Testis (tissue), 3 donors: ENCODE results near the gene CCSER2. TPM values are rescaled to one million over a fixed set of nuclear protein-coding genes. Genes with fewer than 3 reads are reported as not detected.
"Not testable (repeated sequence)": the region's sequence is repeated elsewhere in the genome, so short reads cannot be mapped to it uniquely, and the experiment has no call there.

ENCODE experiments used
- DNase-seq: peaks from one replicate; pipeline ENCODE4 v3.0.0-alpha.2; 2019
- H3K27ac ChIP-seq, 2 donors: fragments of 200-600 bp; sonication (generic); one replicate each; pipeline ENCODE4 v1.5.1; 2019
- H3K27me3 ChIP-seq: fragments of 200-600 bp; sonication (generic); one replicate; pipeline ENCODE4 v1.5.1; 2019
- H3K36me3 ChIP-seq: fragments of 200-600 bp; sonication (generic); one replicate; pipeline ENCODE4 v1.5.1; 2017; ENCODE audit warnings: low read depth; ENCODE audit errors: missing control alignments
- H3K4me1 ChIP-seq: fragments of 200-600 bp; sonication (generic); one replicate; pipeline ENCODE4 v1.5.1; 2019
- H3K4me3 ChIP-seq, 2 donors: fragments of 200-600 bp; sonication (generic); one replicate each; pipeline ENCODE4 v1.5.1; 2017 to 2019
- H3K9me3 ChIP-seq: fragments of 200-600 bp; sonication (generic); one replicate; pipeline ENCODE4 v1.5.1; 2017
- CTCF ChIP-seq, 3 experiments: fragments of 450-650 bp in 2 of 3; fragments of 200-600 bp in 1 of 3; sonication (generic) in 1 of 3; IDR thresholded peaks; one replicate each; pipeline ENCODE4 v1.5.1; 2016 to 2019; ENCODE audit warnings: antibody characterized with exemption in 3 of 3, mild to moderate bottlenecking in 2 of 3, moderate library complexity in 1 of 3
- POLR2A ChIP-seq: fragments of 450-650 bp; IDR thresholded peaks from one replicate; pipeline ENCODE4 v1.6.1; 2017; ENCODE audit warnings: antibody characterized with exemption, mild to moderate bottlenecking, moderate library complexity
- WGBS, 2 donors: methylation state at CpG; one replicate each; pipeline ENCODE4 v1.1.5; 2018; 5-methylcytosine and 5-hydroxymethylcytosine counted together
- intact Hi-C: fragments of 100-400 bp; cut with DNase I; formaldehyde crosslinking; loops from one replicate; pipeline ENCODE4 v1.15.1; 2023; ENCODE audit warnings: low total_unique reads
- polyA plus RNA-seq: library from polyadenylated mRNA; stranded (reverse); fragments of 350-450 nt; fragmentation: Illumina TruSeq; extraction: RNeasy Lipid Tissue Mini Kit (QIAGEN cat#74804); gene quantifications from one replicate; pipeline ENCODE4 v1.2.3, GENCODE V29; 2014; ENCODE audit warnings: low read depth, low replicate concordance; ENCODE audit not compliant: insufficient read depth
- total RNA-seq, 2 donors: library from RNA; depleted of rRNA; stranded (reverse); fragments of >200 nt; gene quantifications; one replicate each; pipeline ENCODE4 v1.2.3, GENCODE V29; 2016

CCSER2 gene
- total and polyA plus RNA-seq, 3 donors from 2014 or later: 65.4 to 148 (median 146) TPM

- H3K9me3 ChIP-seq: no peaks in the 10 kb centered on the region
- intact Hi-C loops: no loop called here
Measured at GRCh38 chr10:84311576-84311975, 16.8 kb upstream of the CCSER2 start.

GRCh38 chr10:84312816-84313215, 15.6 kb upstream of the CCSER2 start:
- H3K4me1 ChIP-seq: no peaks in the 10 kb centered on the region
- no peaks in the 10 kb centered on the region for H3K9me3 ChIP-seq
- WGBS, 2 donors: 95 to 100% methylated on average over 2 of the region's 2 CpGs
- H3K36me3 ChIP-seq: no peaks in the 10 kb centered on the region
- no peak for DNase-seq
- H3K4me3 ChIP-seq: no peak overlapping the region
- TF ChIP-seq CTCF (IDR thresholded peaks at IDR 0.05): no peak
- no peak for TF ChIP-seq POLR2A
- H3K27me3 ChIP-seq: no peaks in the 10 kb centered on the region
- no peak overlapping the region for H3K27ac ChIP-seq
- intact Hi-C loops: no loop called here

More at GRCh38 chr10:84311576-84311975, 16.8 kb upstream of the CCSER2 start:
- no peaks in the 10 kb centered on the region for H3K4me1 ChIP-seq
- no peak overlapping the region for H3K27ac ChIP-seq
- no peak overlapping the region for H3K4me3 ChIP-seq
- DNase-seq: no peak
- WGBS, 2 donors: 80 to 81% methylated on average over 8 of the region's 8 CpGs
- TF ChIP-seq CTCF (IDR thresholded peaks at IDR 0.05) (no peak), POLR2A (no peak)
- H3K27me3 ChIP-seq: no peaks in the 10 kb centered on the region
- no peaks in the 10 kb centered on the region for H3K36me3 ChIP-seq

GRCh38 chr10:84314275-84314674, 14.1 kb upstream of the CCSER2 start:
- H3K27ac ChIP-seq: no peak overlapping the region
- no peaks in the 10 kb centered on the region for H3K9me3 ChIP-seq
- TF ChIP-seq CTCF (IDR thresholded peaks at IDR 0.05): no peak
- no peak for TF ChIP-seq POLR2A
- intact Hi-C loops: no loop called here
- DNase-seq: no peak
- WGBS, 2 donors: 79 to 85% methylated on average over 5 of the region's 5 CpGs
- no peaks in the 10 kb centered on the region for H3K27me3 ChIP-seq
- no peaks in the 10 kb centered on the region for H3K4me1 ChIP-seq
- H3K36me3 ChIP-seq: no peaks in the 10 kb centered on the region
- no peak overlapping the region for H3K4me3 ChIP-seq

GRCh38 chr10:84317174-84317573, 11.2 kb upstream of the CCSER2 start:
- WGBS, 2 donors: 47 to 63% methylated on average over 2 of the region's 2 CpGs
- DNase-seq: no peak
- Histone ChIP-seq H3K9me3 (no peaks in the 10 kb centered on the region), H3K27me3 (no peaks in the 10 kb centered on the region), H3K27ac (no peak overlapping the region), H3K4me1 (no peaks in the 10 kb centered on the region), H3K36me3 (no peaks in the 10 kb centered on the region), H3K4me3 (no peak overlapping the region)
- intact Hi-C loops: no loop called here
- TF ChIP-seq CTCF (IDR thresholded peaks at IDR 0.05) (no peak), POLR2A (no peak)

GRCh38 chr10:84321902-84322301, 6.5 kb upstream of the CCSER2 start:
- H3K4me1 ChIP-seq: no peaks in the 10 kb centered on the region
- intact Hi-C loops: no loop called here
- H3K36me3 ChIP-seq: no peaks in the 10 kb centered on the region

GRCh38 chr10:84323566-84323965, 4.8 kb upstream of the CCSER2 start:
- H3K9me3 ChIP-seq, H3K4me1 ChIP-seq, intact Hi-C loops, DNase-seq, H3K27ac ChIP-seq, H3K4me3 ChIP-seq, H3K36me3 ChIP-seq, H3K27me3 ChIP-seq: not testable (repeated sequence)
- 63 to 78% methylated on average over 1 of the region's 1 CpG for WGBS, 2 donors

More at GRCh38 chr10:84321902-84322301, 6.5 kb upstream of the CCSER2 start:
- no peak for TF ChIP-seq CTCF (IDR thresholded peaks at IDR 0.05)
- no peak for TF ChIP-seq POLR2A
- no peak overlapping the region for H3K4me3 ChIP-seq
- H3K27ac ChIP-seq: no peak overlapping the region
- no peak for DNase-seq
- no peaks in the 10 kb centered on the region for H3K27me3 ChIP-seq
- no peaks in the 10 kb centered on the region for H3K9me3 ChIP-seq

GRCh38 chr10:84326995-84327394, 1.4 kb upstream of the CCSER2 start:
- WGBS, 2 donors: 85 to 92% methylated on average over 9 of the region's 9 CpGs
- peaks cover 14% of the 10 kb centered on the region for H3K4me1 ChIP-seq
- H3K36me3 ChIP-seq, intact Hi-C loops, H3K9me3 ChIP-seq, H3K27me3 ChIP-seq, H3K27ac ChIP-seq, DNase-seq, H3K4me3 ChIP-seq: not testable (repeated sequence)
